Liver (tissue), 3 donors: ENCODE results near the gene IGSF6.

ENCODE experiments used
- CTCF ChIP-seq: fragments of 150-350 bp; IDR thresholded peaks from 2 replicates; pipeline ENCODE4 v1.5.1; 2017; ENCODE audit warnings: improper control_type of control experiment, low read depth, low read length; ENCODE audit not compliant: missing input control
- TAF1 ChIP-seq: conservative IDR thresholded peaks from 2 replicates; pipeline ENCODE4 v1.6.1; 2016; ENCODE audit warnings: antibody characterized with exemption, mild to moderate bottlenecking
- ZBTB33 ChIP-seq: IDR thresholded peaks from 2 replicates; pipeline ENCODE4 v1.6.1; 2016; ENCODE audit warnings: antibody characterized with exemption
- donor health status: healthy.
- donor health status: healthy.

GRCh38 chr16:21656795-21657768, 4.7 kb upstream of the IGSF6 start:
- peak; percentile 76 for TF ChIP-seq CTCF
- no peak for TF ChIP-seq ZBTB33
- no peak for TF ChIP-seq TAF1
